Fibroblast of villous mesenchyme (primary cell): ENCODE results near the gene LATS2. TPM values are rescaled to one million over a fixed set of nuclear protein-coding genes. Genes with fewer than 3 reads are reported as not detected.

ENCODE experiments used
- DNase-seq: peaks from one replicate; pipeline ENCODE4 v3.0.0-alpha.2; 2010; ENCODE audit warnings: low read depth
- H3K4me3 ChIP-seq: 2 replicates; pipeline ENCODE4 v1.5.1; 2011; ENCODE audit warnings: low read depth, mild to moderate bottlenecking, low read length
- CTCF ChIP-seq: IDR thresholded peaks from 2 replicates; pipeline ENCODE4 v1.5.1; 2012; ENCODE audit warnings: low read depth, mild to moderate bottlenecking, low read length; ENCODE audit not compliant: insufficient read depth
- total RNA-seq: library from RNA; depleted of rRNA; stranded (reverse); fragments of >200 nt; gene quantifications from 2 replicates; pipeline ENCODE4 v1.2.3, GENCODE V29; 2012

The LATS2 gene
- total RNA-seq, 1 donor = 32.0 TPM

GRCh38 chr13:21033856-21034602, 27.4 kb downstream of the LATS2 start:
- TF ChIP-seq CTCF = no peak
- DNase-seq = no peak

GRCh38 chr13:21033212-21033840, 28.1 kb downstream of the LATS2 start:
- no peak overlapping the region for H3K4me3 ChIP-seq

More at GRCh38 chr13:21033856-21034602, 27.4 kb downstream of the LATS2 start:
- H3K4me3 ChIP-seq = no peak overlapping the region

GRCh38 chr13:21032656-21033055, 28.7 kb downstream of the LATS2 start:
- TF ChIP-seq CTCF = no peak
- DNase-seq = no peak
- H3K4me3 ChIP-seq = no peak overlapping the region

More at GRCh38 chr13:21033212-21033840, 28.1 kb downstream of the LATS2 start:
- no peak for TF ChIP-seq CTCF
- DNase-seq = peak; percentile 58

- TF ChIP-seq CTCF = no peak
- no peak overlapping the region for H3K4me3 ChIP-seq
Measured at GRCh38 chr13:21031594-21032275, 29.7 kb downstream of the LATS2 start.

GRCh38 chr13:21025539-21025938, 35.8 kb downstream of the LATS2 start:
- DNase-seq = no peak
- no peak overlapping the region for H3K4me3 ChIP-seq
- no peak for TF ChIP-seq CTCF

More at GRCh38 chr13:21031594-21032275, 29.7 kb downstream of the LATS2 start:
- peak; percentile 45 for DNase-seq

- DNase-seq = no peak
- TF ChIP-seq CTCF = no peak
- H3K4me3 ChIP-seq = no peak overlapping the region
Measured at GRCh38 chr13:21022056-21022979, 39.1 kb downstream of the LATS2 start.
